Type B pancreatic cell (in vitro differentiated cells): ENCODE measurements around the gene RIPPLY2. TPM values are rescaled to one million over a fixed set of nuclear protein-coding genes. Genes with fewer than 3 reads are reported as not detected.
A peak's percentile ranks its signal among the peaks of the same experiment; 100 is the strongest.
"Not testable (repeated sequence)": the region's sequence is repeated elsewhere in the genome, so short reads cannot be mapped to it uniquely, and the experiment has no call there.

ENCODE experiments used
- DNase-seq: peaks from one replicate; pipeline ENCODE4 v3.0.0; 2021; ENCODE audit warnings: mixed read lengths; ENCODE audit not compliant: unreplicated experiment; ENCODE audit errors: extremely low spot score
- H3K27ac Mint-ChIP-seq: 2 replicates; pipeline ENCODE4 v1.8.0; 2021; ENCODE audit warnings: mild to moderate bottlenecking, mixed read lengths
- H3K27me3 Mint-ChIP-seq: 2 replicates; pipeline ENCODE4 v1.8.0; 2021; ENCODE audit warnings: mixed read lengths
- H3K36me3 Mint-ChIP-seq: 2 replicates; pipeline ENCODE4 v1.8.0; 2021; ENCODE audit warnings: mixed read lengths
- H3K4me1 Mint-ChIP-seq: one replicate; pipeline ENCODE4 v1.8.0; 2021; ENCODE audit warnings: mixed read lengths; ENCODE audit not compliant: unreplicated experiment
- H3K4me3 Mint-ChIP-seq: 2 replicates; pipeline ENCODE4 v1.8.0; 2021; ENCODE audit warnings: mild to moderate bottlenecking, mixed read lengths
- H3K9me3 Mint-ChIP-seq: 2 replicates; pipeline ENCODE4 v1.8.0; 2021; ENCODE audit warnings: mixed read lengths
- CTCF ChIP-seq: fragments of 200-600 bp; sonication (generic); conservative IDR thresholded peaks from 2 replicates; pipeline ENCODE4 v1.5.0; 2021; ENCODE audit warnings: antibody characterized with exemption, mild to moderate bottlenecking
- long read RNA-seq: library from polyadenylated mRNA; unstranded; transcript quantifications from one replicate; pipeline ENCODE4 v2.0.0, GENCODE V29; 2020
- total RNA-seq: library from RNA; stranded (reverse); gene quantifications from 2 replicates; pipeline ENCODE4 v1.2.1, GENCODE V29; 2021; ENCODE audit warnings: low replicate concordance

RIPPLY2 gene
- total RNA-seq, result 1.6 and 1.8 TPM in 2 replicates
- long read RNA-seq, partial matches to known transcripts, result 0 of 2 reads
- long read RNA-seq, other reads (novel, unspliced or antisense), result 0 of 2 reads

GRCh38 chr6:83853178-83854000, at the start of gene RIPPLY2:
TSS of gene RIPPLY2 (plus strand) at chr6:83853360. CDS start at chr6:83853417, 57 bp downstream.
- Mint-ChIP-seq H3K36me3 (no peaks in the 10 kb centered on the region), H3K9me3 (no peaks in the 10 kb centered on the region), H3K27me3 (peaks cover 83% of the 10 kb centered on the region), H3K27ac (no peak within 1 kb of the TSS), H3K4me3 (peak within 1 kb of the TSS; percentile 86), H3K4me1 (peaks cover 4% of the 10 kb centered on the region)
- no peak for DNase-seq
- TF ChIP-seq CTCF, result no peak

GRCh38 chr6:83803492-83803891, 49.7 kb upstream of the RIPPLY2 start:
- H3K36me3 Mint-ChIP-seq, H3K27me3 Mint-ChIP-seq, H3K27ac Mint-ChIP-seq, H3K4me3 Mint-ChIP-seq, H3K4me1 Mint-ChIP-seq, H3K9me3 Mint-ChIP-seq, DNase-seq: not testable (repeated sequence)

- no peaks in the 10 kb centered on the region for H3K27me3 Mint-ChIP-seq
- H3K4me3 Mint-ChIP-seq, result no peak overlapping the region
- H3K36me3 Mint-ChIP-seq, result no peaks in the 10 kb centered on the region
- peak; percentile 35 for TF ChIP-seq CTCF
- no peaks in the 10 kb centered on the region for H3K4me1 Mint-ChIP-seq
- no peak overlapping the region for H3K27ac Mint-ChIP-seq
- H3K9me3 Mint-ChIP-seq, result no peaks in the 10 kb centered on the region
- DNase-seq, result no peak
Measured at GRCh38 chr6:83804886-83805285, 48.3 kb upstream of the RIPPLY2 start.

- no peak for DNase-seq
- no peak overlapping the region for H3K4me3 Mint-ChIP-seq
- no peak overlapping the region for H3K27ac Mint-ChIP-seq
- H3K9me3 Mint-ChIP-seq, result no peaks in the 10 kb centered on the region
- H3K27me3 Mint-ChIP-seq, result no peaks in the 10 kb centered on the region
- no peaks in the 10 kb centered on the region for H3K4me1 Mint-ChIP-seq
- H3K36me3 Mint-ChIP-seq, result no peaks in the 10 kb centered on the region
- TF ChIP-seq CTCF, result no peak
Measured at GRCh38 chr6:83808005-83808404, 45.2 kb upstream of the RIPPLY2 start.

- H3K27me3 Mint-ChIP-seq, result no peaks in the 10 kb centered on the region
- H3K4me1 Mint-ChIP-seq, result no peaks in the 10 kb centered on the region
- no peak for DNase-seq
- no peaks in the 10 kb centered on the region for H3K36me3 Mint-ChIP-seq
- H3K4me3 Mint-ChIP-seq, result no peak overlapping the region
- no peaks in the 10 kb centered on the region for H3K9me3 Mint-ChIP-seq
- TF ChIP-seq CTCF, result no peak
- no peak overlapping the region for H3K27ac Mint-ChIP-seq
Measured at GRCh38 chr6:83808926-83809325, 44.2 kb upstream of the RIPPLY2 start.

- TF ChIP-seq CTCF, result no peak
- Mint-ChIP-seq H3K9me3 (no peaks in the 10 kb centered on the region), H3K27ac (no peak overlapping the region), H3K4me3 (no peak overlapping the region), H3K36me3 (no peaks in the 10 kb centered on the region), H3K4me1 (no peaks in the 10 kb centered on the region), H3K27me3 (no peaks in the 10 kb centered on the region)
- DNase-seq, result no peak
Measured at GRCh38 chr6:83812595-83812994, 40.6 kb upstream of the RIPPLY2 start.
